NT2/D1 (cell line): ENCODE measurements around the gene LEO1.

Experiments used
- SUZ12 ChIP-seq: IDR thresholded peaks from 2 replicates; pipeline ENCODE4 v1.6.1; 2011; ENCODE audit not compliant: insufficient read length, insufficient read depth; ENCODE audit errors: extremely low read depth
- YY1 ChIP-seq: IDR thresholded peaks from 2 replicates; pipeline ENCODE4 v1.6.1; 2011; ENCODE audit not compliant: insufficient read length, insufficient read depth
- ZNF274 ChIP-seq: IDR thresholded peaks from 2 replicates; pipeline ENCODE4 v1.6.1; 2011; ENCODE audit warnings: mild to moderate bottlenecking, low read depth, low read length

DNA sequence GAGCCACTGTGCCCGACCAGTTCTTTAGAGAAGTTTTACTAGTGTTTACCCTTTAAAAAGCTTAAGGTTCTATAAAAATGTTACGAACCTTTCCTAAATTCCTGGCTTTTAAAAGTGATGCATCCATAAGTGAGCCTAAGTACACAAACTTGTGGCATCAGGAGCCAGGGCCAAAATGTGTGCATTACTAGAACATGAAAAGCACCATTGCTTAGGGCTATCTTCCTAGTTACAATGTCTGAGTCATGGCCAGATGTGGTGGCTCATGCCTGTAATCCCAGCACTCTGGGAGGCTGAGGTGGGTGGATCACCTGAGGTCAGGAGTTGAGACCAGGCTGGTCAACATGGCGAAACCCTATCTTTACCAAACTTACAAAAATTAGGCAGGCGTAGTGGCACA lies 39.9 kb downstream of the LEO1 start:
- TF ChIP-seq SUZ12 (no peak), YY1 (no peak), ZNF274 (no peak)
